ENCODE data around the gene AOPEP.

DNA sequence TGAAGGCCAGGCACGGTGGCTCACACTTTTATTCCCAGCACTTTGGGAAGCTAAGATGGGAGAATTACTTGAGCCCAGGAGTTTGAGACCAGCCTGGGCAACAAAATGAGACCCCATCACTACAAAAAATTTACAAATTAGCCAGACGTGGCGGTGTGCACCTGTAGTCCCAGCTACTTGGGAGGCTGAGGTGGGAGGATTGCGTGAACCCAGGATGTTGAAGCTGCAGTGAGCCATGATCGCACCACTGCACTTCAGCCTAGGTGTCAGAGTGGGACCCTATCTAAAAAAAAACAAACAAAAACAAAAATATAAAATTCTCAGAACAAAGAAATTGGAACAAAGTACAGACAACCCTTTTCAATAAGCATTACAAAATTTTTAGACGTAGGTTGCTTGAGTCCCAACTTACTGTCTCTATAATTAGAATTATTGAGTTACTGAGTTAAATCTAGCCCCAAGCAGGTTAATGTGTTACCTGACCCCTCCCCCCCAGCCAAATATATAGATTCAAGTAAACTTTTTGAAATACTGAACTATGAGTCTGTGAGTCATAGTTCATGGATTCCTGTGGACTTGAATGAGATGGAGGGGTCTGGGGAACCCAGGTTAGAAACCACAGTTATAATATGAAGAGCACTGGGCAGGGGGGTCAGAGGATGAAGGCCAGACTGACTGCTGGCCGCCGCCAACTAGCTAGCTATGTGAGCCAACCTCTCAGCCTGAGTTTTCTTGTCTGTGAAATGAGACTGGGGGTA is 173.1 kb downstream of the AOPEP start:
- TF ChIP-seq, protein P1, sequence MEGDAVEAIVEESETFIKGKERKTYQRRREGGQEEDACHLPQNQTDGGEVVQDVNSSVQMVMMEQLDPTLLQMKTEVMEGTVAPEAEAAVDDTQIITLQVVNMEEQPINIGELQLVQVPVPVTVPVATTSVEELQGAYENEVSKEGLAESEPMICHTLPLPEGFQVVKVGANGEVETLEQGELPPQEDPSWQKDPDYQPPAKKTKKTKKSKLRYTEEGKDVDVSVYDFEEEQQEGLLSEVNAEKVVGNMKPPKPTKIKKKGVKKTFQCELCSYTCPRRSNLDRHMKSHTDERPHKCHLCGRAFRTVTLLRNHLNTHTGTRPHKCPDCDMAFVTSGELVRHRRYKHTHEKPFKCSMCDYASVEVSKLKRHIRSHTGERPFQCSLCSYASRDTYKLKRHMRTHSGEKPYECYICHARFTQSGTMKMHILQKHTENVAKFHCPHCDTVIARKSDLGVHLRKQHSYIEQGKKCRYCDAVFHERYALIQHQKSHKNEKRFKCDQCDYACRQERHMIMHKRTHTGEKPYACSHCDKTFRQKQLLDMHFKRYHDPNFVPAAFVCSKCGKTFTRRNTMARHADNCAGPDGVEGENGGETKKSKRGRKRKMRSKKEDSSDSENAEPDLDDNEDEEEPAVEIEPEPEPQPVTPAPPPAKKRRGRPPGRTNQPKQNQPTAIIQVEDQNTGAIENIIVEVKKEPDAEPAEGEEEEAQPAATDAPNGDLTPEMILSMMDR (CRISPR knock-in tag; IDR thresholded peaks at IDR 0.05), result no peak
- TF ChIP-seq, protein P2, sequence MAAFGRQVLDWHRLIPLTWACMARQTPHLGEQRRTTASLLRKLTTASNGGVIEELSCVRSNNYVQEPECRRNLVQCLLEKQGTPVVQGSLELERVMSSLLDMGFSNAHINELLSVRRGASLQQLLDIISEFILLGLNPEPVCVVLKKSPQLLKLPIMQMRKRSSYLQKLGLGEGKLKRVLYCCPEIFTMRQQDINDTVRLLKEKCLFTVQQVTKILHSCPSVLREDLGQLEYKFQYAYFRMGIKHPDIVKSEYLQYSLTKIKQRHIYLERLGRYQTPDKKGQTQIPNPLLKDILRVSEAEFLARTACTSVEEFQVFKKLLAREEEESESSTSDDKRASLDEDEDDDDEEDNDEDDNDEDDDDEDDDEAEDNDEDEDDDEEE (CRISPR knock-in tag; IDR thresholded peaks at IDR 0.05), result no peak
- TF ChIP-seq BCL6 (CRISPR knock-in tag; IDR thresholded peaks at IDR 0.05) (peak; percentile 63; the same call in 1 of the 2 replicates), ZNF263 (CRISPR knock-in tag; IDR thresholded peaks at IDR 0.05) (peak; percentile 29; the same call in 1 of the 2 replicates), MIXL1 (CRISPR knock-in tag; IDR thresholded peaks at IDR 0.05) (no peak; the same call in 1 of the 2 replicates), ARNT (IDR thresholded peaks at IDR 0.05) (no peak), ZBTB10 (CRISPR knock-in tag; IDR thresholded peaks at IDR 0.05; ENCODE audit: borderline replicate concordance) (no peak), RBM39 (IDR thresholded peaks at IDR 0.05; ENCODE audit: low read depth, low read length, poor library complexity, severe bottlenecking) (no peak), ZNF513 (CRISPR knock-in tag; conservative IDR thresholded peaks at IDR 0.05) (no peak), MAX (IDR thresholded peaks at IDR 0.05) (no peak)
